HS-5 (cell line): Measurements from ENCODE around the gene MSS51.
"Not testable (repeated sequence)": the region's sequence is repeated elsewhere in the genome, so short reads cannot be mapped to it uniquely, and the experiment has no call there.

Source experiments
- DNase-seq: peaks from one replicate; pipeline ENCODE4 v3.0.0-alpha.2; 2012; ENCODE audit warnings: low read depth

MSS51 gene

GRCh38 chr10:73414230-73414945 lies 19.0 kb downstream of the MSS51 start:
- DNase-seq = no peak

GRCh38 chr10:73413528-73414229 lies 19.7 kb downstream of the MSS51 start, which contains the start of gene ANXA7:
Gene ANXA7 (minus strand): TSS chr10:73414058. CDS start chr10:73400856, 13,202 bp downstream.
- peak; percentile 42 for DNase-seq

GRCh38 chr10:73413108-73413527 lies 20.2 kb downstream of the MSS51 start:
- DNase-seq = peak; percentile 43

- DNase-seq = no peak
Measured at GRCh38 chr10:73410897-73411296, 22.5 kb downstream of the MSS51 start.

GRCh38 chr10:73408978-73409521 lies 24.3 kb downstream of the MSS51 start:
- DNase-seq = no peak

- DNase-seq = no peak
Measured at GRCh38 chr10:73408061-73408460, 25.3 kb downstream of the MSS51 start.

GRCh38 chr10:73407495-73407894 lies 25.9 kb downstream of the MSS51 start:
- no peak for DNase-seq

GRCh38 chr10:73406846-73407245 lies 26.5 kb downstream of the MSS51 start:
- no peak for DNase-seq

- no peak for DNase-seq
Measured at GRCh38 chr10:73405556-73405955, 27.8 kb downstream of the MSS51 start.

- DNase-seq = no peak
Measured at GRCh38 chr10:73404690-73405089, 28.7 kb downstream of the MSS51 start.

- no peak for DNase-seq
Measured at GRCh38 chr10:73401636-73402035, 31.7 kb downstream of the MSS51 start.

- DNase-seq = no peak
Measured at GRCh38 chr10:73399063-73399462, 34.3 kb downstream of the MSS51 start.

GRCh38 chr10:73398024-73398423 lies 35.3 kb downstream of the MSS51 start:
- DNase-seq = no peak

- DNase-seq = not testable (repeated sequence)
Measured at GRCh38 chr10:73394325-73394724, 39.0 kb downstream of the MSS51 start.

GRCh38 chr10:73388228-73388627 lies 45.1 kb downstream of the MSS51 start:
- DNase-seq = no peak

GRCh38 chr10:73386583-73386982 lies 46.8 kb downstream of the MSS51 start:
- DNase-seq = no peak

- DNase-seq = no peak
Measured at GRCh38 chr10:73379064-73379748, 54.2 kb downstream of the MSS51 start.

GRCh38 chr10:73376679-73377078 lies 56.7 kb downstream of the MSS51 start:
- no peak for DNase-seq
